ENCODE results near the gene KLK7.

GRCh38 chr19:50981587-50982146 is 2.0 kb downstream of the KLK7 start:
- TF ChIP-seq POLR2A (IDR thresholded peaks at IDR 0.05) (no peak), POLR2AphosphoS5 (IDR thresholded peaks at IDR 0.05) (no peak), EP300 (IDR thresholded peaks at IDR 0.05) (no peak)
- TF ChIP-seq, protein P1, sequence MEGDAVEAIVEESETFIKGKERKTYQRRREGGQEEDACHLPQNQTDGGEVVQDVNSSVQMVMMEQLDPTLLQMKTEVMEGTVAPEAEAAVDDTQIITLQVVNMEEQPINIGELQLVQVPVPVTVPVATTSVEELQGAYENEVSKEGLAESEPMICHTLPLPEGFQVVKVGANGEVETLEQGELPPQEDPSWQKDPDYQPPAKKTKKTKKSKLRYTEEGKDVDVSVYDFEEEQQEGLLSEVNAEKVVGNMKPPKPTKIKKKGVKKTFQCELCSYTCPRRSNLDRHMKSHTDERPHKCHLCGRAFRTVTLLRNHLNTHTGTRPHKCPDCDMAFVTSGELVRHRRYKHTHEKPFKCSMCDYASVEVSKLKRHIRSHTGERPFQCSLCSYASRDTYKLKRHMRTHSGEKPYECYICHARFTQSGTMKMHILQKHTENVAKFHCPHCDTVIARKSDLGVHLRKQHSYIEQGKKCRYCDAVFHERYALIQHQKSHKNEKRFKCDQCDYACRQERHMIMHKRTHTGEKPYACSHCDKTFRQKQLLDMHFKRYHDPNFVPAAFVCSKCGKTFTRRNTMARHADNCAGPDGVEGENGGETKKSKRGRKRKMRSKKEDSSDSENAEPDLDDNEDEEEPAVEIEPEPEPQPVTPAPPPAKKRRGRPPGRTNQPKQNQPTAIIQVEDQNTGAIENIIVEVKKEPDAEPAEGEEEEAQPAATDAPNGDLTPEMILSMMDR (IDR thresholded peaks at IDR 0.05) = no peak
